ENCODE measurements around the gene PKP1.

PKP1 gene

GRCh38 chr1:201349092-201349491, 65.8 kb downstream of the PKP1 start:
- H3K4me3 ChIP-seq (ENCODE audit: insufficient read depth, low read length, poor library complexity, severe bottlenecking), result no peak overlapping the region
- TF ChIP-seq EZH2phosphoT487 (conservative IDR thresholded peaks at IDR 0.05; ENCODE audit: low read length) (no peak), CTCF (IDR thresholded peaks at IDR 0.05; ENCODE audit: insufficient read depth, low read length, poor library complexity, severe bottlenecking) (no peak)
- H3K4me2 ChIP-seq (ENCODE audit: low read depth, low read length, poor library complexity, severe bottlenecking), result no peak overlapping the region
- no peaks in the 10 kb centered on the region for H4K20me1 ChIP-seq (ENCODE audit: low read depth, low read length)
- H3F3A ChIP-seq (ENCODE audit: insufficient read depth), result no peaks in the 10 kb centered on the region
- no peaks in the 10 kb centered on the region for H3K27me3 ChIP-seq (ENCODE audit: low read length)
- no peaks in the 10 kb centered on the region for H3K9me3 ChIP-seq (ENCODE audit: insufficient read depth, low read length)
- H3K79me2 ChIP-seq (ENCODE audit: insufficient read depth, low read length), result no peaks in the 10 kb centered on the region
- no peak overlapping the region for H3K27ac ChIP-seq (ENCODE audit: low read depth, low read length)
- no peaks in the 10 kb centered on the region for H3K36me3 ChIP-seq (ENCODE audit: low read length)
- no peak overlapping the region for H2AFZ ChIP-seq (ENCODE audit: low read depth, low read length, severe bottlenecking)
- H3K9me2 ChIP-seq (replicated peaks; ENCODE audit: insufficient read depth, low read length), result no peaks in the 10 kb centered on the region
- H3K9ac ChIP-seq (ENCODE audit: low read length), result no peak overlapping the region

GRCh38 chr1:201350361-201350725, 67.0 kb downstream of the PKP1 start:
- TF ChIP-seq EZH2phosphoT487 (conservative IDR thresholded peaks at IDR 0.05; ENCODE audit: low read length), result no peak
- no peak for TF ChIP-seq CTCF (IDR thresholded peaks at IDR 0.05; ENCODE audit: insufficient read depth, low read length, poor library complexity, severe bottlenecking)
- no peak overlapping the region for H2AFZ ChIP-seq (ENCODE audit: low read depth, low read length, severe bottlenecking)
- H3K4me3 ChIP-seq (ENCODE audit: insufficient read depth, low read length, poor library complexity, severe bottlenecking), result no peak overlapping the region
- H3K4me2 ChIP-seq (ENCODE audit: low read depth, low read length, poor library complexity, severe bottlenecking), result no peak overlapping the region
- no peak overlapping the region for H3K9ac ChIP-seq (ENCODE audit: low read length)
- no peaks in the 10 kb centered on the region for H3K36me3 ChIP-seq (ENCODE audit: low read length)
- no peaks in the 10 kb centered on the region for H3K79me2 ChIP-seq (ENCODE audit: insufficient read depth, low read length)
- no peaks in the 10 kb centered on the region for H3K9me2 ChIP-seq (replicated peaks; ENCODE audit: insufficient read depth, low read length)
- no peak overlapping the region for H3K27ac ChIP-seq (ENCODE audit: low read depth, low read length)
- no peaks in the 10 kb centered on the region for H3K27me3 ChIP-seq (ENCODE audit: low read length)
- H4K20me1 ChIP-seq (ENCODE audit: low read depth, low read length), result no peaks in the 10 kb centered on the region
- H3F3A ChIP-seq (ENCODE audit: insufficient read depth), result no peaks in the 10 kb centered on the region
- no peaks in the 10 kb centered on the region for H3K9me3 ChIP-seq (ENCODE audit: insufficient read depth, low read length)

- Histone ChIP-seq H3K36me3 (ENCODE audit: low read length) (no peaks in the 10 kb centered on the region), H3K9ac (ENCODE audit: low read length) (no peak overlapping the region), H3K27ac (ENCODE audit: low read depth, low read length) (no peak overlapping the region), H4K20me1 (ENCODE audit: low read depth, low read length) (no peaks in the 10 kb centered on the region), H3K9me2 (replicated peaks; ENCODE audit: insufficient read depth, low read length) (no peaks in the 10 kb centered on the region), H3K4me3 (ENCODE audit: insufficient read depth, low read length, poor library complexity, severe bottlenecking) (no peak overlapping the region), H3K9me3 (ENCODE audit: insufficient read depth, low read length) (no peaks in the 10 kb centered on the region), H3K27me3 (ENCODE audit: low read length) (no peaks in the 10 kb centered on the region), H3F3A (ENCODE audit: insufficient read depth) (no peaks in the 10 kb centered on the region), H3K4me2 (ENCODE audit: low read depth, low read length, poor library complexity, severe bottlenecking) (no peak overlapping the region), H3K79me2 (ENCODE audit: insufficient read depth, low read length) (no peaks in the 10 kb centered on the region), H2AFZ (ENCODE audit: low read depth, low read length, severe bottlenecking) (no peak overlapping the region)
- TF ChIP-seq EZH2phosphoT487 (conservative IDR thresholded peaks at IDR 0.05; ENCODE audit: low read length), result no peak
- TF ChIP-seq CTCF (IDR thresholded peaks at IDR 0.05; ENCODE audit: insufficient read depth, low read length, poor library complexity, severe bottlenecking), result no peak
Observed at GRCh38 chr1:201350884-201351283, 67.6 kb downstream of the PKP1 start.

GRCh38 chr1:201351617-201352016, 68.3 kb downstream of the PKP1 start:
- no peaks in the 10 kb centered on the region for H3K36me3 ChIP-seq (ENCODE audit: low read length)
- H3K9ac ChIP-seq (ENCODE audit: low read length), result no peak overlapping the region
- H3K4me2 ChIP-seq (ENCODE audit: low read depth, low read length, poor library complexity, severe bottlenecking), result no peak overlapping the region
- TF ChIP-seq CTCF (IDR thresholded peaks at IDR 0.05; ENCODE audit: insufficient read depth, low read length, poor library complexity, severe bottlenecking), result no peak
- TF ChIP-seq EZH2phosphoT487 (conservative IDR thresholded peaks at IDR 0.05; ENCODE audit: low read length), result no peak
- no peaks in the 10 kb centered on the region for H3K9me3 ChIP-seq (ENCODE audit: insufficient read depth, low read length)
- no peak overlapping the region for H3K27ac ChIP-seq (ENCODE audit: low read depth, low read length)
- H3K4me3 ChIP-seq (ENCODE audit: insufficient read depth, low read length, poor library complexity, severe bottlenecking), result no peak overlapping the region
- no peaks in the 10 kb centered on the region for H3F3A ChIP-seq (ENCODE audit: insufficient read depth)
- no peak overlapping the region for H2AFZ ChIP-seq (ENCODE audit: low read depth, low read length, severe bottlenecking)
- H3K9me2 ChIP-seq (replicated peaks; ENCODE audit: insufficient read depth, low read length), result no peaks in the 10 kb centered on the region
- H3K79me2 ChIP-seq (ENCODE audit: insufficient read depth, low read length), result no peaks in the 10 kb centered on the region
- no peaks in the 10 kb centered on the region for H4K20me1 ChIP-seq (ENCODE audit: low read depth, low read length)
- H3K27me3 ChIP-seq (ENCODE audit: low read length), result no peaks in the 10 kb centered on the region
